Caco-2 (cell line): ENCODE measurements around the gene TRPM2. TPM values are rescaled to one million over a fixed set of nuclear protein-coding genes. Genes with fewer than 3 reads are reported as not detected.

ENCODE experiments used
- BruUV-seq: library from RNA; stranded (reverse); fragments of 400-500 nt; replicated peaks from 2 replicates; lab custom pipeline; 2021; lab: Mats Ljungman, UMichigan
- CTCF ChIA-PET: fragments of 300-600 bp; sonication (Branson Sonifier 250); formaldehyde crosslinking; loops from one replicate; lab custom pipeline; 2022; ENCODE audit warnings: antibody characterized with exemption; lab: Charles Lee
- POLR2A ChIA-PET: fragments of 300-600 bp; sonication (Branson Sonifier 250); formaldehyde crosslinking; loops from one replicate; lab custom pipeline; 2022; ENCODE audit warnings: antibody characterized with exemption; lab: Charles Lee
- DNase-seq, 2 experiments: peaks; one replicate each; pipeline versions ENCODE4 v3.0.0 to v3.0.0-alpha.2; 2020 to 2022
- H3K27me3 ChIP-seq: replicated peaks from 2 replicates; pipeline ENCODE4 v1.6.0; 2011; ENCODE audit warnings: low read length; ENCODE audit not compliant: control insufficient read depth, insufficient read depth
- H3K36me3 ChIP-seq: 2 replicates; pipeline ENCODE4 v1.5.1; 2011; ENCODE audit warnings: low read length; ENCODE audit not compliant: control insufficient read depth, insufficient read depth
- H3K4me1 ChIP-seq: fragments of 250-450 bp; sonication (Bioruptor Pico); 2 replicates; pipeline ENCODE4 v1.5.1; 2020; ENCODE audit warnings: mild to moderate bottlenecking
- H3K4me3 ChIP-seq: 2 replicates; pipeline ENCODE4 v1.5.1; 2011; ENCODE audit warnings: low read depth, mild to moderate bottlenecking, control low read depth, low read length
- H3K9me3 ChIP-seq: fragments of 250-450 bp; sonication (Bioruptor Pico); 2 replicates; pipeline ENCODE4 v1.5.1; 2020; ENCODE audit warnings: mild to moderate bottlenecking, moderate library complexity
- H3K27ac Mint-ChIP-seq: one replicate; pipeline ENCODE4 v1.8.0; 2022; ENCODE audit warnings: mixed read lengths; ENCODE audit not compliant: unreplicated experiment
- H3K27me3 Mint-ChIP-seq: one replicate; pipeline ENCODE4 v1.8.0; 2022; ENCODE audit warnings: mixed read lengths; ENCODE audit not compliant: insufficient read depth, unreplicated experiment
- H3K36me3 Mint-ChIP-seq: one replicate; pipeline ENCODE4 v1.8.0; 2022; ENCODE audit warnings: mild to moderate bottlenecking, mixed read lengths; ENCODE audit not compliant: insufficient read depth, unreplicated experiment
- H3K4me1 Mint-ChIP-seq: one replicate; pipeline ENCODE4 v1.8.0; 2022; ENCODE audit warnings: low read depth, mixed read lengths; ENCODE audit not compliant: unreplicated experiment
- H3K4me3 Mint-ChIP-seq: one replicate; pipeline ENCODE4 v1.8.0; 2022; ENCODE audit warnings: mild to moderate bottlenecking, moderate library complexity, mixed read lengths; ENCODE audit not compliant: unreplicated experiment
- H3K9me3 Mint-ChIP-seq: one replicate; pipeline ENCODE4 v1.8.0; 2022; ENCODE audit warnings: mixed read lengths; ENCODE audit not compliant: unreplicated experiment
- CTCF ChIP-seq, 2 experiments: fragments of 200-600 bp in 1 of 2; IDR thresholded peaks; 1 replicate in 1 of 2; 2 replicates in 1 of 2; pipeline versions ENCODE4 v1.5.1 to v1.8.0; 2011 to 2022; ENCODE audit warnings: antibody characterized with exemption in 1 of 2, control low read depth in 1 of 2, inconsistent platforms in 1 of 2, low read depth in 1 of 2, low read length in 1 of 2, mild to moderate bottlenecking in 1 of 2, moderate library complexity in 1 of 2; ENCODE audit not compliant: insufficient read depth in 1 of 2, severe bottlenecking in 1 of 2, unreplicated experiment in 1 of 2
- intact Hi-C: fragments of 100-400 bp; cut with micrococcal nuclease; formaldehyde crosslinking; loops from one replicate; pipeline ENCODE4 v1.10.0; 2022; ENCODE audit not compliant: unreplicated experiment
- total RNA-seq: library from RNA; stranded (reverse); gene quantifications from 2 replicates; pipeline ENCODE4 v1.2.3, GENCODE V29; 2022

The TRPM2 gene
- total RNA-seq, 1 experiment from 2014 or later, result 0.20 TPM

- POLR2A ChIA-PET, result no interaction called here
- no peak for DNase-seq
- peaks cover 1% of the 10 kb centered on the region; the same call in 1 of the 2 replicates for H3K36me3 ChIP-seq
- TF ChIP-seq CTCF (IDR thresholded peaks at IDR 0.05; ENCODE audit: insufficient read depth in 1 of 2, low read depth in 1 of 2, low read length in 1 of 2, severe bottlenecking in 1 of 2, unreplicated experiment in 1 of 2), result no peak
- Mint-ChIP-seq H3K27me3 (no peaks in the 10 kb centered on the region), H3K36me3 (peaks cover 48% of the 10 kb centered on the region), H3K4me3 (no peak overlapping the region), H3K4me1 (no peaks in the 10 kb centered on the region), H3K27ac (no peak overlapping the region), H3K9me3 (no peaks in the 10 kb centered on the region)
- no peaks in the 10 kb centered on the region for H3K27me3 ChIP-seq
- intact Hi-C loops, result no loop called here
- no peaks in the 10 kb centered on the region for H3K9me3 ChIP-seq
- CTCF ChIA-PET, result no interaction called here
- H3K4me3 ChIP-seq, result no peak overlapping the region
- no TSS peak for BruUV-seq
- no peaks in the 10 kb centered on the region for H3K4me1 ChIP-seq
Measured at GRCh38 chr21:44324106-44324853, 29.1 kb upstream of the TRPM2 start.

GRCh38 chr21:44324854-44325107, 28.6 kb upstream of the TRPM2 start:
- intact Hi-C loops, result no loop called here
- TF ChIP-seq CTCF (IDR thresholded peaks at IDR 0.05; ENCODE audit: insufficient read depth in 1 of 2, low read depth in 1 of 2, low read length in 1 of 2, severe bottlenecking in 1 of 2, unreplicated experiment in 1 of 2), result no peak
- no TSS peak for BruUV-seq
- Mint-ChIP-seq H3K4me1 (no peaks in the 10 kb centered on the region), H3K27ac (no peak overlapping the region), H3K4me3 (no peak overlapping the region), H3K9me3 (no peaks in the 10 kb centered on the region), H3K27me3 (no peaks in the 10 kb centered on the region), H3K36me3 (peaks cover 51% of the 10 kb centered on the region)
- H3K4me1 ChIP-seq, result no peaks in the 10 kb centered on the region
- no peak for DNase-seq
- no peaks in the 10 kb centered on the region for H3K27me3 ChIP-seq
- H3K36me3 ChIP-seq, result peaks cover 1% of the 10 kb centered on the region; the same call in 1 of the 2 replicates
- ChIA-PET POLR2A (no interaction called here), CTCF (no interaction called here)
- H3K4me3 ChIP-seq, result no peak overlapping the region
- H3K9me3 ChIP-seq, result no peaks in the 10 kb centered on the region

- H3K27me3 Mint-ChIP-seq, result no peaks in the 10 kb centered on the region
- DNase-seq, result no peak
Measured at GRCh38 chr21:44325386-44326271, 27.8 kb upstream of the TRPM2 start.

More at GRCh38 chr21:44325386-44326271, 27.8 kb upstream of the TRPM2 start:
- Mint-ChIP-seq H3K27ac (no peak overlapping the region), H3K36me3 (peaks cover 54% of the 10 kb centered on the region), H3K9me3 (no peaks in the 10 kb centered on the region), H3K4me3 (no peak overlapping the region), H3K4me1 (no peaks in the 10 kb centered on the region)
- BruUV-seq, result no TSS peak
- Histone ChIP-seq H3K9me3 (no peaks in the 10 kb centered on the region), H3K4me3 (no peak overlapping the region), H3K4me1 (no peaks in the 10 kb centered on the region), H3K36me3 (peaks cover 1% of the 10 kb centered on the region; the same call in 1 of the 2 replicates), H3K27me3 (no peaks in the 10 kb centered on the region)
- ChIA-PET POLR2A (no interaction called here), CTCF (no interaction called here)
- no peak for TF ChIP-seq CTCF (IDR thresholded peaks at IDR 0.05; ENCODE audit: insufficient read depth in 1 of 2, low read depth in 1 of 2, low read length in 1 of 2, severe bottlenecking in 1 of 2, unreplicated experiment in 1 of 2)
- intact Hi-C loops, result no loop called here
